ENCODE results near the gene PTPRM. TPM values are rescaled to one million over a fixed set of nuclear protein-coding genes. Genes with fewer than 3 reads are reported as not detected.

Gene PTPRM
- total RNA-seq, 1 experiment from 2014 or later: 14.5 TPM

DNA sequence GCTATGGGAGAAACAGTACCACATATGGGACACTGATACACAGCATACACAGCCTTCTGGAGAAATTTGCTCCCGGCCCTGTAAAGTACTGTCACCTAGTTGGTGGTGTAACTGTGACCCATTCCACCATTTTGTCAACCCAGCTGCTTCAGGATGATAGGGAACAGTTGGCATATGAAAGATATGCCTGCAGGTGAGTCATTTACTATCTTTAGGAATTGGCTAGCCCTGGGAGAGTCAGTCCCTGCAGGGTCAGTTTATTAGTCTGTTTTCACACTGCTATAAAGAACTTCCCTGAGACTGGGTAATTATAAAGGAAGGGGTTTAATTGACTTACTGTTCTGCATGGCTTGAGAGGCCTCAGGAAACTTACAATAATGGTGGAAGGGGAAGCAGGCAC lies 30.0 kb upstream of the PTPRM start:
- Histone ChIP-seq H3K4me2 (ENCODE audit: low read length) (no peak overlapping the region), H3K27ac (ENCODE audit: low read depth, low read length) (no peak overlapping the region), H3K9me2 (ENCODE audit: insufficient read depth) (no peaks in the 10 kb centered on the region), H2AFZ (ENCODE audit: low read depth, low read length, poor library complexity, severe bottlenecking) (no peak overlapping the region), H3K36me3 (ENCODE audit: control insufficient read depth in 1 of 2, insufficient read depth in 2 of 2, low read length in 2 of 2) (no peaks in the 10 kb centered on the region), H3K9me3 (ENCODE audit: control insufficient read depth in 1 of 2, insufficient read depth in 1 of 2, low read depth in 1 of 2, low read length in 2 of 2) (no peaks in the 10 kb centered on the region), H3K4me1 (ENCODE audit: control insufficient read depth in 1 of 2, insufficient read depth in 2 of 2, low read length in 2 of 2) (no peaks in the 10 kb centered on the region), H3K9ac (ENCODE audit: low read length) (no peak overlapping the region), H3K79me2 (ENCODE audit: insufficient read depth, low read length) (no peaks in the 10 kb centered on the region), H4K20me1 (ENCODE audit: insufficient read depth) (no peaks in the 10 kb centered on the region), H3K27me3 (ENCODE audit: insufficient read depth, low read length) (no peaks in the 10 kb centered on the region), H3K4me3 (replicated peaks in 1 of 2; ENCODE audit: low read depth in 1 of 2, low read length in 2 of 2) (no peak overlapping the region)
- RAD21 ChIA-PET (ENCODE audit: low non-redundant PET in 1 of 2, low total read pairs in 2 of 2, uncharacterized antibody in 2 of 2, unreplicated experiment in 2 of 2): no interaction called here
- ATAC-seq (no peak), DNase-seq (ENCODE audit: low read depth, low spot score) (no peak)
- CTCF ChIA-PET: no interaction called here
- intact Hi-C loops (cut with micrococcal nuclease): no loop called here
- POLR2A ChIA-PET: no interaction called here
- TF ChIP-seq POLR2AphosphoS5 (IDR thresholded peaks at IDR 0.05; ENCODE audit: low read depth, low read length) (no peak), RAD21 (IDR thresholded peaks at IDR 0.05; ENCODE audit: low read depth) (no peak), SIN3A (IDR thresholded peaks at IDR 0.05; ENCODE audit: low read depth) (no peak), REST (IDR thresholded peaks at IDR 0.05; ENCODE audit: low read depth) (no peak), EGR1 (IDR thresholded peaks at IDR 0.05; ENCODE audit: low read depth) (no peak), JUND (IDR thresholded peaks at IDR 0.05) (no peak), ZBTB33 (IDR thresholded peaks at IDR 0.05; ENCODE audit: extremely low read depth, insufficient replicate concordance, low read length) (no peak), SRF (IDR thresholded peaks at IDR 0.05; ENCODE audit: low read depth) (no peak), SP1 (IDR thresholded peaks at IDR 0.05; ENCODE audit: low read depth) (no peak), YY1 (IDR thresholded peaks at IDR 0.05; ENCODE audit: extremely low read depth, insufficient replicate concordance, low read depth, low read length) (no peak)
- TF ChIP-seq, protein P1, sequence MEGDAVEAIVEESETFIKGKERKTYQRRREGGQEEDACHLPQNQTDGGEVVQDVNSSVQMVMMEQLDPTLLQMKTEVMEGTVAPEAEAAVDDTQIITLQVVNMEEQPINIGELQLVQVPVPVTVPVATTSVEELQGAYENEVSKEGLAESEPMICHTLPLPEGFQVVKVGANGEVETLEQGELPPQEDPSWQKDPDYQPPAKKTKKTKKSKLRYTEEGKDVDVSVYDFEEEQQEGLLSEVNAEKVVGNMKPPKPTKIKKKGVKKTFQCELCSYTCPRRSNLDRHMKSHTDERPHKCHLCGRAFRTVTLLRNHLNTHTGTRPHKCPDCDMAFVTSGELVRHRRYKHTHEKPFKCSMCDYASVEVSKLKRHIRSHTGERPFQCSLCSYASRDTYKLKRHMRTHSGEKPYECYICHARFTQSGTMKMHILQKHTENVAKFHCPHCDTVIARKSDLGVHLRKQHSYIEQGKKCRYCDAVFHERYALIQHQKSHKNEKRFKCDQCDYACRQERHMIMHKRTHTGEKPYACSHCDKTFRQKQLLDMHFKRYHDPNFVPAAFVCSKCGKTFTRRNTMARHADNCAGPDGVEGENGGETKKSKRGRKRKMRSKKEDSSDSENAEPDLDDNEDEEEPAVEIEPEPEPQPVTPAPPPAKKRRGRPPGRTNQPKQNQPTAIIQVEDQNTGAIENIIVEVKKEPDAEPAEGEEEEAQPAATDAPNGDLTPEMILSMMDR (IDR thresholded peaks at IDR 0.05 in 2 of 3, conservative IDR thresholded peaks at IDR 0.05 in 1 of 3; ENCODE audit: borderline replicate concordance in 1 of 3, insufficient read depth in 1 of 3, low read depth in 2 of 3, low read length in 2 of 3): no peak
- no TSS peak for BruUV-seq (replicated peaks)

Data from HCT116 (cell line).